ENCODE measurements around the gene CCDC85C. TPM values are rescaled to one million over a fixed set of nuclear protein-coding genes. Genes with fewer than 3 reads are reported as not detected.

Gene CCDC85C
- polyA plus RNA-seq, 1 donor = 4.1 TPM

GRCh38 chr14:99471731-99472130 is 132.3 kb downstream of the CCDC85C start:
- DNase-seq = no peak

GRCh38 chr14:99468836-99469592 is 135.0 kb downstream of the CCDC85C start:
- no peak for DNase-seq

- no peak for DNase-seq
Measured at GRCh38 chr14:99468081-99468480, 135.9 kb downstream of the CCDC85C start.

DNA sequence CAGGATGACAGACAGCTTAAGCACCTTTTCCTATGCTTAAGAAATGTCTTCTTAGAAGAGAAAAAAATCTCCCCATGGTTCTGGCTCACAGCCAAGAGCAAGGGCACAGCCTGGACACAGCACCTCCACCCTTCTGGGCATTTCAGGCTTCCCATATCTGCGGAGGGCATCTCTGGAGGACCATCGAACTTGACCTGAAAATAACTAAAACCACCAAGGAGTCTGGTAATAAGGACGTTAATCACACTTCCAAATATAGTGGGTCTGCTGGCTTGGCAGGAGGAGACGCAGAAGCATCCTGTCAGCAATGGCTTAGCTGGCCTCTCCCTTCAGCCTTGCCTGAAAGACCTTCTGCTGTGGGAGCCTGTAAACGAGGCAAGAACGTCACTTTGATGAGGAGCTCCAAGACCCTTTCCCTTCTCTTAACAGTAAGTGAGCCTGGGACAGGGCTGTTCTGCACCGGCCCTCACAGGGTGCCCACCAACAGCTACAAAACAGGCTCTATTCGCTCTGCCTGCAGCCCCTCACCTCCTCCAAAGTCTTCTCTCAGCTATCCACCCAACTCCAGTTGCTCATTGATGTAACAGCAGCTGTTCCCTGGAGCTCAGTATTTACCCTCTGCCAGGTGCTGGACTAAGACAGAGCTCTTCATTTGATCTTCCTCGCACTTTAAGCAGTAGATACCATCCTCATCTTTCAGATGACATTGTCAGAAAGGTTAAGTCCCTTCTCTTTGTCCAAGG is 136.5 kb downstream of the CCDC85C start:
- DNase-seq = no peak

- no peak for DNase-seq
Measured at GRCh38 chr14:99466758-99467157, 137.2 kb downstream of the CCDC85C start.

DNA sequence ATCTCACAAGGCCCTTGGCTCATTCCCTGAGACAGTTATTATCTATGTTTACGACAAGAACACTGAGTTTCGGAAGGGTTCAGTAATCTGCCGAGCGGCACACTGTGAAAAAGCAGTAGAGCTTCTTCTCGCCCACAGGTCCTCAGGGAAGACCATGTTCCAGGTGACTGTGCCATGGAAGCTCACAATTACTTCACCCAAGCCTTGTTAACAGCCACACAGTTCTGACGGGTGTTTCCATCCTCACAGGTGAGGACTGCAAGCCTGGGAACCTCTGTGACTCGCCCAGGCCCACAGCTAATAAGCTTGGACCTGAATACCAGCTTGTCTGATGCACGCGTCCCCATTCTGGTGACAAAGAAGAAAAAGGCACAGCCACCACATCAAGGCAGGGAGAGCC is 138.7 kb downstream of the CCDC85C start:
- DNase-seq = no peak

- no peak for DNase-seq
Measured at GRCh38 chr14:99463974-99464373, 140.0 kb downstream of the CCDC85C start.

DNA sequence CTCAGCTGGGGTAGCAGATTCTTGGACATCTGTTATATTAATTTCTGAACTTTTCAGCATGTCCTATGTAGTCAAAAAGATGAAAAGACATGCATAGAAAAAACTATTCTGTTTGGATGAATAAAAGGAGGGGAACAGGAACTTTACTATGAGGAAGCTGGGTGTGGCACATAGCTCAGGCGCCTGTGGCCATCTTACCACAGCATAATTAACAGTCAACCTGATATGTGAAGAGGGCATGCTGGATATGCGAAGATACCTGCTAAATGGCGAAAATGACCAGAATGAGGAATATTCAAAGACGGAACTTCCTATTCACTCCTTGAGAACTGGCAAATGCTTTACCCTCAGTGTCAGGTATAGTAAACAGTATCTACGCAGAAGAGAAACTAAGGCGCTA is 141.8 kb downstream of the CCDC85C start:
- DNase-seq = no peak

GRCh38 chr14:99461411-99462085 is 142.5 kb downstream of the CCDC85C start:
- DNase-seq = no peak

- no peak for DNase-seq
Measured at GRCh38 chr14:99460793-99461192, 143.2 kb downstream of the CCDC85C start.

GRCh38 chr14:99459481-99460100 is 144.4 kb downstream of the CCDC85C start:
- no peak for DNase-seq

- DNase-seq = no peak
Measured at GRCh38 chr14:99454246-99454645, 149.8 kb downstream of the CCDC85C start.

DNA sequence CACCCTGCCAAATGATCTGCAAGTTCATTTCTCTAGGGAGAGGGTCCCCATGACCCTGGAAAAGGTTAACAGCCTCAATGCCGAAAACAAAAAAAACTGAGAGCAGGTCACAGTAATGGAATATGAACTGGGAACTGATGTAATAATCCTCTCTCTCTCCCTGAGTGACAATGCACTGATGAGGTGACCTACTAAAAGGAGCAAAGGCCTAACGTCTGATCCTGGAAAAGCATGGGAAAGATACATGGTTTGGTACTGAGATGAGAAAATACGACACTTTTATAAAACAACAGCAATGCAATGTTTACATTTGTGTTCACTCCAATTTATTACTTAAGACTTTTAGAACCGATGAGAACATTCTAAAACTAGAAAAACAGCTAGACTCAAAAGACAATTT is 151.0 kb downstream of the CCDC85C start:
- DNase-seq = no peak

DNA sequence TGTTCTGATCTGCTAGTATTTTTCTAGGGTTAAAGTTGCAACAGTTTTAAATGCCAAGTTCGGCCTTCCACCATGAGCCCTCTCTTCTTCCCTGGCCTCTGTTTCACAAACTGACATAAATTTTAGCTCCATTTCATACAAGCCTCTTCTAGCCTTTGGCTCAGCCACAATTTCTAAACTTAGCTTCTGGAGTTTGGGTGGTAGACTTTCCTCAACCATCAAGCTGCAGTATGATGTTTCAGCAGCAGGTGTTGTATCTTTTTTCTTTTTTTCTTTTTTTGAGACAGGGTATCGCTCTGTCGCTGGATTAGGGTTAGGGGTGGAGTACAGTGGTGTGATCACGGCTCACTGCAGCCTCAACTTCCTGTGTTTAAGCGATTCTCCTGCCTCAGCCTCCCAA is 152.8 kb downstream of the CCDC85C start:
- no peak for DNase-seq

DNA sequence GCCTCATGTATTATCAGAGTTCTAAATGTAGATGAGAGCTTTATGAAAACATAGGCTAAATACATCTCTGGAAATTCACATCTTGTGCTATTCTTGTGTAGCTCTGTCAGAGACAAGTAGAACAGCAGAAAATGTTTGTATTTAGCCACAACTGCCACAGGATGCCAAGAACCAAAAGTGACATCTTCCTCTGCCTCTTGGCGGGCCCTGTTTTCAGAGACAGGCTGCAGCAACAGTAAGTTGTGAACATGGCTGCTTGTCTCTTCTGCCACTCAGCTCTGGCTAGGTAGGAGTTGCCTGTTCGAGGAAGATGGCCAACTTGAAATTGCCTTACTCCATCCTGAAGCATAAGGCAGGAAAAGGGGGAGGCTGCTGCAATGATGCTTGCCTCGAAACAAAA is 153.7 kb downstream of the CCDC85C start:
- no peak for DNase-seq

Other genes with a start within 250 kb of the CCDC85C start
- gene SETD3, start 123.3 kb downstream of the CCDC85C start, polyA plus RNA-seq (ENCODE audit: insufficient read length) = 73.5 TPM
- gene CCNK, start 122.8 kb downstream of the CCDC85C start, polyA plus RNA-seq (ENCODE audit: insufficient read length) = 34.0 TPM
- gene HHIPL1, start 40.9 kb upstream of the CCDC85C start, polyA plus RNA-seq (ENCODE audit: insufficient read length) = 1.5 TPM
- 4.8 TPM for gene CYP46A1, start 80.1 kb upstream of the CCDC85C start, polyA plus RNA-seq (ENCODE audit: insufficient read length)
- gene EML1, start 189.2 kb upstream of the CCDC85C start, polyA plus RNA-seq (ENCODE audit: insufficient read length) = 43.2 TPM

All from hindlimb muscle (tissue), 1 donor.